GM21737 (cell line): Measurements from ENCODE around the gene NBPF3.
"Not testable (repeated sequence)": the region's sequence is repeated elsewhere in the genome, so short reads cannot be mapped to it uniquely, and the experiment has no call there.

Source experiments
- ATAC-seq: cut with Tn5 transposase; IDR thresholded peaks from one replicate; pipeline ENCODE4 v1.9.1; 2021; ENCODE audit warnings: mild to moderate bottlenecking, moderate library complexity; ENCODE audit not compliant: unreplicated experiment

NBPF3 gene, protein sequence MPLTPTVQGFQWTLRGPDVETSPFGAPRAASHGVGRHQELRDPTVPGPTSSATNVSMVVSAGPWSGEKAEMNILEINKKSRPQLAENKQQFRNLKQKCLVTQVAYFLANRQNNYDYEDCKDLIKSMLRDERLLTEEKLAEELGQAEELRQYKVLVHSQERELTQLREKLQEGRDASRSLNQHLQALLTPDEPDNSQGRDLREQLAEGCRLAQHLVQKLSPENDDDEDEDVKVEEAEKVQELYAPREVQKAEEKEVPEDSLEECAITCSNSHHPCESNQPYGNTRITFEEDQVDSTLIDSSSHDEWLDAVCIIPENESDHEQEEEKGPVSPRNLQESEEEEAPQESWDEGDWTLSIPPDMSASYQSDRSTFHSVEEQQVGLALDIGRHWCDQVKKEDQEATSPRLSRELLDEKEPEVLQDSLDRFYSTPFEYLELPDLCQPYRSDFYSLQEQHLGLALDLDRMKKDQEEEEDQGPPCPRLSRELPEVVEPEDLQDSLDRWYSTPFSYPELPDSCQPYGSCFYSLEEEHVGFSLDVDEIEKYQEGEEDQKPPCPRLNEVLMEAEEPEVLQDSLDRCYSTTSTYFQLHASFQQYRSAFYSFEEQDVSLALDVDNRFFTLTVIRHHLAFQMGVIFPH

GRCh38 chr1:21439721-21440629 is at the start of gene NBPF3:
TSS of gene NBPF3 (plus strand) at chr1:21440137. CDS start at chr1:21445087, 4,950 bp downstream.
- no peak for ATAC-seq

DNA sequence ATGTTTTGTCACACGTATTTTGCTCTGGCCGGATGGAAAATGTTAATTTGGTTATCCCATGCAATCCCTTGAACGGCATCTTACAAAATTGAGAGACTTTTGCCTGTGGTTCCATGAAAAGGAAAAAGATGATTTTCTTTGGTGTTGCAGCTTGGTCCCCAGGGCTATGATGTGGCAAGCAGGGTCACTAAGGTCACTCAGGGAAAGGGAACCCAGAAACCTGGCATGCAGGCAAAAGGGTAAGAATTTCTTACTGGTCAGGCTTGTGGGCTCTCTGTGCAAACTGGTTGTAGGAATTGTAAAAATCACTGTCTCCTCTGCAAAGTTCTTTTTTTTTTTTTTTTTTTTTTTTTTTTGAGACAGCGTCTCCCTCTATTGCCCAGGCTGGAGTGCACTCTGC is 48.4 kb upstream of the NBPF3 start:
- no peak for ATAC-seq

GRCh38 chr1:21392587-21393263 is 47.2 kb upstream of the NBPF3 start:
- no peak for ATAC-seq

DNA sequence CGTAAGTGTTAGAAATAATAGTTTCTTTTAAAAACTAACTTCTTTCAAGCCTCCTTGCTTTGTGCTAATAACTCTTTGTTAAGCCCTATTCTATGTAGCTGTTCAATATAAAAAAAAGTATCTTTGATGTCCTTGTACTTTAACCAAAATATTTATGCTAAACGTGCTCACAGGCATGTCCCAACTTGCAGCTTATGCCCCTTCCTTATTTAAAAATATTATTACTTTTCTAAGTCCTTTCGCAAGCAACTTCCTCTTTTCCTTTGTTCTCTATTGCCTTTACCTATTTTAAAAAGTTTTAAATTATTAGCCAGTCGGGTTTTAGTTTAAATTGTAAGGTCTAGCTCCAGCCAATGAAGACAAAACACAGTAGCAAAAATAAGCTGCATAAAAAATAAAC is 43.4 kb upstream of the NBPF3 start:
- no peak for ATAC-seq

GRCh38 chr1:21397813-21398188 is 42.1 kb upstream of the NBPF3 start:
- no peak for ATAC-seq

- not testable (repeated sequence) for ATAC-seq
These were observed 38.1 kb upstream of the NBPF3 start for GRCh38 chr1:21401726-21402346.

GRCh38 chr1:21406659-21407058 is 33.3 kb upstream of the NBPF3 start:
- no peak for ATAC-seq

- not testable (repeated sequence) for ATAC-seq
These were observed 30.0 kb upstream of the NBPF3 start for GRCh38 chr1:21409897-21410296.

- no peak for ATAC-seq
These were observed 25.9 kb upstream of the NBPF3 start for GRCh38 chr1:21414015-21414414.

GRCh38 chr1:21420378-21420777 is 19.6 kb upstream of the NBPF3 start:
- not testable (repeated sequence) for ATAC-seq

GRCh38 chr1:21421307-21421706 is 18.6 kb upstream of the NBPF3 start:
- ATAC-seq: not testable (repeated sequence)

DNA sequence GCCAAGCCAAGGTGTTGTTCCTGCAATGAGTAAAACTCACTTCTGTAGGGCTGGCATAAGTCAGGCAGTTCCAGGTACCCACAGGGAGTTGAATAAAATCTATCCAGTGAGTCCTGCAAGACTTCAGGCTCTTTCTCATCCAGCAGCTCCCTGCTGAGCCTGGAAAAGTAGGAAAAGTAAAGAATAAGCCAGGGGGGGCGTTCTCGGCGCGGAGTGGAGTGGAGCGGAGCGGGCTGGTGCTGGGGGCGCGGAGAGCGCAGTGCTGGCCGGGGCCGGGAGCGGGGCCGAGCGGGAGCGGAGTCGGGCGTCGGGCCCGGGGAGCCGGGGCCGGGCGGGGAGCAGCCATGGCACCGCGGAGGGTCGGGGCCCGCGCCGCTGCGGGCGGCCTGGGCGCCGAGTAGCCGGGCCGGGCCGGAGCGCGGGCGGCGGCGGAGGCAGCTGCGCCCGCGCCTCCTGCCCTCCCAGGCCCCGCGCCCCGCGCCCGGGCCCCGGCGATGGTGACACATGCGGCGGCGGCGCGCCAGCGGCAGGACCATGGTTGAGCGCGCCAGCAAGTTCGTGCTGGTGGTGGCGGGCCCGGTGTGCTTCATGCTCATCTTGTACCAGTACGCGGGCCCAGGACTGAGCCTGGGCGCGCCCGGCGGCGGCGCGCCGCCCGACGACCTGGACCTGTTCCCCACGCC is 12.0 kb upstream of the NBPF3 start:
- not testable (repeated sequence) for ATAC-seq

- not testable (repeated sequence) for ATAC-seq
These were observed 11.4 kb upstream of the NBPF3 start for GRCh38 chr1:21428481-21429073.

GRCh38 chr1:21429210-21429609 is 10.7 kb upstream of the NBPF3 start:
- ATAC-seq: not testable (repeated sequence)

DNA sequence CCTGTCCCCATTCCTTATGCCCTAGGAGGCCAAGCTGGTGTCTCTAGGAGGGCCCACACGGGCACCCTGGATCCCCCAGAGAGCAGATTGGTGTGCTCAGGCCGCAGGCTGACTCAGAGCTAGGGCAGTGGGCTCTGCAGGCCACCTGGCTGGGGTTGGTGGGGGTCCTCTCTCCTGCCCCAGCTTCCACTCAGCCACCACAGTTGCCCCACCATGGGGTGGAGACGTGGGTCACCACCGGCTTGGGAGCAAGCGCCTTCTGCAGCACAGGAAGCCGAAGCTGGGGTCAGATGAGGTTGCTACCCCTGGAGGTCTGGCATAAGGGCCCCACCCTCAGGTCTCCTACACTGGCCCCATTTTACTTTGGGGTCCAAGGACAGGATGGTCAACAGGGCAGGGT is 9.1 kb upstream of the NBPF3 start:
- ATAC-seq: not testable (repeated sequence)

DNA sequence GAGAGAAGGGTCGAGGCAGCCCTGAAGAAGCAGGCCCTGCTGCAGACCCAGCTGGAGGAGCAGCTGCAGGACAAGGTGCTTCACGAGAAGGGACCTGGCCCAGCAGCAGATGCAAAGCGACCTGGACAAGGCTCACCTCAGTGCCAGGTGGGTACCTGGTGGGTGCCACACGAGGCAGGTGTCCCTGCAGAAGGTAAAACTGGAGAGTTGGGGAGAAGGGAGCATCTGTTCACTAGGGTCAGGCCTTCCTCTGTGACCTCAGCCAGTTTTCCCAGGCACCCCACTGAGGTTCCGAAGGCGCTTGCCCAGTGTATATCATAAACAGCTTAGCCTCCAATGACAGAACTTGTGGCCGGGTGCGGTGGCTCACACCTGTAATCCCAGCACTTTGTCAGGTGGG is 5.5 kb upstream of the NBPF3 start:
- no peak for ATAC-seq

DNA sequence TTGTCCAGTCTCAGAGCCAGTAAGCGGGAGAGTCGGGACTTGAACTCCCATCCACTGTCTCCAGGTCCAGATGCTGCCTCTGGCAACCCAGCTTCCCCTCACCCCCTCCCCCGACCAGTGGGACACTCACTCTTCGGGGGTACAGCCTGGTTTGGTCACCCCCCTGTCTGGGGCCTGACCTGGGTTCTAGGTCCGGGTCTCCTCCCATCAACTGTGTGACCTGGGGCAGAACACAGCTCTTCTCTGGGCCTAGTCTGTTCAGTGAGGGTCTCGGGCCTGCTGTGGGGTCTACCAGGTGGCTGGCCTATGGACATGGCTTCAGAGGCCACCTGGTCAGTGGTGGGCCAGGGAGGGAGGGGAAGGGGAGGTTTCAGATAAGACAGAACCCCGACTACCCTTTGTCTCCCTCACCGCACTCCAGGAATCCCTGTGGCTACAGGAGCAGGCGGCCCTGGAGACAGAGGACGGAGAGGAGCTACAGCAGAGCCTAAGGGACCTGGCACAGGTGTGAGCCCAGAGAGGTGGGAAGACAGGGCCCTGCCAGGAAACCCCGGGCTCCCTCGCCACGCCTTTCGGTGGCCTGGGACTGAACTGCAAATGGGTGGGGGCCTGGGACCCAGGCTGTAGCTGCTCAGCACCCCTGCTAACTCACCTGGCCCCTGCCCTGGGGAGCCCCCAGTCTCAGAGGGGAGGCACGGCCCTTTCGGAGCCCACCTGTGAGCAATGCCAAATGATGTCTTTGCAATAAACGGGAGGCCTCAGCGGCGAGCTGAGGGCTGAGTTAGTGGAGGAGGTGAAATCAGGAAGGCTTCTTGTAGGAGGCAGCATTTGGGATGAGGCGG is 4.1 kb upstream of the NBPF3 start:
- no peak for ATAC-seq
